T47D (cell line): ENCODE measurements around the gene CEACAM5.
"Not testable (repeated sequence)": the region's sequence is repeated elsewhere in the genome, so short reads cannot be mapped to it uniquely, and the experiment has no call there.

Source experiments
- DNase-seq, 2 experiments: peaks; one replicate each; pipeline versions ENCODE4 v3.0.0 to v3.0.0-alpha.2; 2011 to 2012; ENCODE audit warnings: low read depth in 1 of 2, low spot score in 1 of 2
- JUND ChIP-seq: IDR thresholded peaks from 2 replicates; pipeline ENCODE4 v1.6.1; 2012; ENCODE audit warnings: low read depth
- in situ Hi-C: cut with HindIII; loops from 2 replicates; pipeline ENCODE4 v1.10.0; 2016; ENCODE audit warnings: low sequenced_read_pairs, low pct_unique_long_range_greater_than_20kb

Gene CEACAM5

GRCh38 chr19:41703602-41704293 lies 4.7 kb upstream of the CEACAM5 start:
- no peak for TF ChIP-seq JUND
- no peak for DNase-seq
- in situ Hi-C loops: no loop called here

- in situ Hi-C loops: no loop called here
- peak; percentile 33 to 67 for DNase-seq
- no peak for TF ChIP-seq JUND
Observed at GRCh38 chr19:41705393-41706174, 2.8 kb upstream of the CEACAM5 start.

GRCh38 chr19:41706741-41707501 lies 1.5 kb upstream of the CEACAM5 start:
- in situ Hi-C loops: no loop called here
- DNase-seq: peak; percentile 64 to 72

GRCh38 chr19:41707502-41707812 lies 969 bp upstream of the CEACAM5 start:
- in situ Hi-C loops: no loop called here
- peak in 1 of 2 experiments; percentile 39 for DNase-seq
- no peak for TF ChIP-seq JUND

More at GRCh38 chr19:41706741-41707501, 1.5 kb upstream of the CEACAM5 start:
- no peak for TF ChIP-seq JUND

- in situ Hi-C loops: no loop called here
- TF ChIP-seq JUND: no peak
- no peak for DNase-seq
Observed at GRCh38 chr19:41707871-41708371, 505 bp upstream of the CEACAM5 start.

- DNase-seq, in situ Hi-C loops: not testable (repeated sequence)
Observed at GRCh38 chr19:41709516-41709915, 1.1 kb downstream of the CEACAM5 start.

GRCh38 chr19:41709951-41710645 lies 1.7 kb downstream of the CEACAM5 start:
- DNase-seq: no peak
- in situ Hi-C loops: no loop called here
- TF ChIP-seq JUND: no peak

- no peak for TF ChIP-seq JUND
Observed at GRCh38 chr19:41711376-41712261, 3.2 kb downstream of the CEACAM5 start.

GRCh38 chr19:41714598-41714997 lies 6.2 kb downstream of the CEACAM5 start:
- in situ Hi-C loops: no loop called here
- no peak for DNase-seq
- TF ChIP-seq JUND: no peak

More at GRCh38 chr19:41711376-41712261, 3.2 kb downstream of the CEACAM5 start:
- in situ Hi-C loops: no loop called here
- no peak for DNase-seq

- no peak for DNase-seq
- no peak for TF ChIP-seq JUND
- in situ Hi-C loops: no loop called here
Observed at GRCh38 chr19:41718761-41719160, 10.3 kb downstream of the CEACAM5 start.

- in situ Hi-C loops: no loop called here
- TF ChIP-seq JUND: no peak
Observed at GRCh38 chr19:41720103-41720502, 11.7 kb downstream of the CEACAM5 start.

More at GRCh38 chr19:41720103-41720502, 11.7 kb downstream of the CEACAM5 start:
- DNase-seq: no peak
